Measurements from ENCODE around the gene SMPX.

Gene SMPX

GRCh38 chrX:21656587-21657317, 101.2 kb downstream of the SMPX start:
- no peak for DNase-seq

All from activated effector memory CD4-positive, alpha-beta T cell treated with Interleukin-2 at 50 U/mL for 16 hours (primary cell).